GM18502 (cell line): ENCODE results near the gene APIP.

Source experiments
- ATAC-seq: cut with Tn5 transposase; IDR thresholded peaks from one replicate; pipeline ENCODE4 v1.9.1; 2021; ENCODE audit warnings: mild to moderate bottlenecking; ENCODE audit not compliant: unreplicated experiment, poor library complexity

APIP gene

DNA sequence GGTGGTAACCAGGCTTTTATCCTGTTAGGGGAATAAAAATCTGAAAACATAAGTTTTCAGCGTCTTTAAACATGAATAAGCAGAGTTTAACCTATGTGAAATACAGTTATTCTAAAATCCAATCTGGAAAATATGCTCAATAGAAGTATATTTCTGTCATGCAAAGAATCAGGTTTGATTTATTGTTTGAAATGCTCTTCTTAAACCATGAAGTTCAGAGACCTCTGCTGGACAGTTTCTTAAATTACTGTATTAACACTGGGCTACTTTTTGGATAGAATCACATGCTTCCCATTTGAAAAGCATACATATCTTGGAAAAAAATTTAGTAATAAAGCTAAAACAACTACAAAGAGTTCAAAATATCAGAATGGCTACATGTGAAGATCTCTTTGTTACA lies 25.4 kb downstream of the APIP start:
- ATAC-seq = no peak

DNA sequence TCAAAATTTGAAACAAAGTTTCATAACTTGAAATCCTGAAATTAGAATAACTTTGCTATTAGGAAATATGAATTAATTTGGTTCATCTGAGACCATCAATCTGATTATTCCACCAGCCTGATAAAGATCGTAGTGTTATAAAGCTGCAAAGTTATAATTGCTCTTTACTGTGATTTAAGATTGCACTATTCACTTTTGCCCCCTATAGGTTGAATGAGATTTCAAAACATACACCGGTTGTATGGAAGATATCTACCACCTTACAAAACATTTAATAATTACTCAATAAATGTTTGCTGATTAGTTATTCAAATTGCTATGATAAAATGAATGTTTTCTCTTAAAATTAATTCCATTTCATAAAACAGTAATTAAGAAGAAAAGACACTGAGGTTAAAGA lies 26.1 kb downstream of the APIP start:
- no peak for ATAC-seq

GRCh38 chr11:34887260-34887659 lies 28.9 kb downstream of the APIP start:
- ATAC-seq = no peak

GRCh38 chr11:34886609-34887008 lies 29.6 kb downstream of the APIP start:
- no peak for ATAC-seq

GRCh38 chr11:34881900-34882299 lies 34.3 kb downstream of the APIP start:
- ATAC-seq = no peak

- ATAC-seq = no peak
Observed at GRCh38 chr11:34877375-34877975, 38.7 kb downstream of the APIP start.

- ATAC-seq = no peak
Observed at GRCh38 chr11:34874202-34874601, 42.0 kb downstream of the APIP start.

GRCh38 chr11:34870548-34871196 lies 45.5 kb downstream of the APIP start:
- ATAC-seq = no peak

DNA sequence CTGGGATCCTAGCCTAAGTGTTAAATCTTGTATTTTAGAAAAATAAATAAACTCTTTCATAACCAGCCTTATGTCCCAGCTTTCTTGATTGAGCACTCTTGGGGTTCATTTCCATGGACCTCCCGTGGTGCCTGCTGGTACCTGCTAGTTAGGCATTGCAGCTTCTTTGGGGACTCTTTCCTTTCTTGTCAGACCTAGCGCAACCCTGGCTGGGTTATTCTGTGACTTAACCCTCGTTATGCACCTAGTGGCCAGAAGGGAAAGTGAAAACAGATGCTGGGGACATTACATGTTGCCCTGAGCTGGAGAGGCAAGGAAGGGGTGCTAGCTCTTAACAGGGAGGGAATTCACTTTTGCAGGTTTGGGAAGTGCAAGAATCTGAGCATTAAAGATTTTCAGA lies 46.8 kb downstream of the APIP start:
- no peak for ATAC-seq

DNA sequence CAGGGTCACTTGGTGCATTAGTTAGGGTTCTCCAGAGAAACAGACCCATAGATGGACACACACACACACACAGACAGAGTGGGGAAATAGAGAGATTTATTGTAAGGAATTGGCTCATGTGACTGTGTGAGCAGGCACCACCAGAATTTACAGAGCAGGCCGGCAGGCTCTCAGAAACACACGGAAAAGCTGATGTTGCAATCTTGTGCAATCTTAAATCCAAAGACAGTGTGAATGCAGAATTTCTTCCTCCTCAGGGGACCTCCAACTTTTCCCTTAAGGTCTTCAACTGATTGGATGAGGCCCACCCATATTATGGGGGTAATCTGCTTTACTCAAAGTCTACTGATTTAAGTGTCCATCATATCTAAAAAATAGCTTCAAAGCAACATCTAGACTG lies 49.8 kb downstream of the APIP start:
- no peak for ATAC-seq

DNA sequence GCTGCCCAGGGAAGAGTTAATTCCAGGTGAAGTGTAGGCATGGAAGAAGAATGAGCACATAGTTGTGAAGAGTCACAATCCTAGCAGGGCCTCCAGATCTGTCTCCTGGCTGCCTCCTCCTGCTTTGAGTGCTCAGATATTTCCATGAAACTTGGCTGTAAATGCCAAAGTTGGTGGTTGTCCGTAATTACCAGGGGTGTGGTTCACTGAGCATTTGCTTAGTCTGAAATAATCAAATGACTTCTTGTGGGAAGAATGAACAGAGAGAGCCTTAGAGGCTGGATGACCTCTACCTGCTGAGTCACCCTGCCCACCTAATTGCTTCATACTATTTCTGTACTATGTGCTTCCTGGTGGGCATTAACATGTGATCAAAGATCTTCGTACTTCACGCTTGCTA lies 50.9 kb downstream of the APIP start:
- ATAC-seq = no peak

DNA sequence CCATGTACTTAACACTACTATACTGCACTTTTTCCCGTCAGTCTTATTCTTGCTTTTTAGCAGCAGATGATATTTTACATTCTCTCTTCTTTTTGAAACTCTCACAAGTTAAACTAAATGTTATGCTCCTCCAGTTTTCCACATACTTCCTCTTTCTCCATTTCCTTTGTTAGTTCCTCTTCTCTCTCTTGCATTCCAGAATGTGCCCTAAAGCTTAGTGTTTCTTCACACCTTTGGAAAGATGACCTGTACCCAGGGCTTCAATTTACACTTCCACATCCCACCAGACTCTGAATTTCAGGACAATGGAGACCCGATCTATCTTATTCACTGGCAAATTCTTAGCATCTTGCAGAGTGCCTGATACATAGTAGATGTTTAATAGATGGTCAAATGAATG lies 51.8 kb downstream of the APIP start:
- ATAC-seq = no peak

DNA sequence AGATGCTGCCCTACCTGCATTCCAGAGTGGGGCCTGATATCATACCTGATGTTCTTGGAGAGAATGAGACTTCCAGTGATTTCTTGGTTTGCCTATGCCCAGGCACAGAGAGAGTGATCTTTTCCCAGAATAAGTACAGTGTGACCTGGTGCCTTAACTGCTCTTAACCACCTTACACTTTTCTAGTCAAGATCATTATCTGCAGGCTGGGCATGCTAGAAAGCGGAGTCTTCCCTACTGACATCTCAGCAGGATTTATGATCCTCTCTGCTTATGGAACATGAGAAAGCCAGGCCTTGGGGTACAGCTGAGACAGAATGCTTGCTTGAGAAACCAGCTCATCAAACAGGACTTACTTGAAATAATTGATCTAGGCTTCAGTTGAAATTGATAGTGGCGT lies 53.1 kb downstream of the APIP start:
- ATAC-seq = no peak

GRCh38 chr11:34860518-34860917 lies 55.7 kb downstream of the APIP start:
- ATAC-seq = no peak

GRCh38 chr11:34860034-34860433 lies 56.1 kb downstream of the APIP start:
- ATAC-seq = no peak

DNA sequence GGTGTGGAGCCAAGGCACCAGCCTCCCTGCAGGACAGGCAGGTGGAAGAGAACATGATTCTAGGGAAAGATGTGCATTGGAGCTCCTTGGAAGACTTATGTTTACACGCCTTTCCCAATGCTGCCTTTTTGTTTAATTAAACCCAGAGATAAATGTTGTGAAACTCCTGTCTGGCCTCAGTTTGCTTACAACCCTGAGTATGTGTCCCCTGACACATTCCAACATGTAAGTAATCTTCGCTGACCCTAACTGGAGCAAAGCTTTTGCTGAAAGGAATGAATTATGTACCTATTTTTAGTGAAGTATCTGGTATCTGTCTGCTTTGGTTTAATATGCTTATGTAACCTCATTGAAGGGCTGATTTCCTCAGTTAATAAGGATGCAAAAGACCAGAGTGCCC lies 56.7 kb downstream of the APIP start:
- no peak for ATAC-seq

DNA sequence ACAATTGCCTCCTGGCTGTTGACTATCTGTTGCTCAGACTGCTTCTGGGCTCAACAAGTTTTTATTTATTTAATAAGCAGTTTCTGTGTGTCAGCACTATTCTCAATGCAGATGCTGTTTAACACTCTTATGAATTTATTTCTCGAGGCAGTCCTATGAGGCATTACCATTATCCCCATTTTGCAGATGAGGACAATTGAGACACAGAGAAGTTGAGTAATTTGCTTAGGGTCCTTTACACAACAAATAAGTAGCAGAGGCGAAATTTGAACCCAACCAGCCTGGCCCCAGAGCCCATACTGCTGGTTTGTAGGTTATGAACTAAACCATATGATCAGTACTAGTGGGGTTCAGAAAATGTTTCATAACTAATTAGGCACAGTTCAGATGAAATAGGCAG lies 58.7 kb downstream of the APIP start:
- ATAC-seq = no peak

DNA sequence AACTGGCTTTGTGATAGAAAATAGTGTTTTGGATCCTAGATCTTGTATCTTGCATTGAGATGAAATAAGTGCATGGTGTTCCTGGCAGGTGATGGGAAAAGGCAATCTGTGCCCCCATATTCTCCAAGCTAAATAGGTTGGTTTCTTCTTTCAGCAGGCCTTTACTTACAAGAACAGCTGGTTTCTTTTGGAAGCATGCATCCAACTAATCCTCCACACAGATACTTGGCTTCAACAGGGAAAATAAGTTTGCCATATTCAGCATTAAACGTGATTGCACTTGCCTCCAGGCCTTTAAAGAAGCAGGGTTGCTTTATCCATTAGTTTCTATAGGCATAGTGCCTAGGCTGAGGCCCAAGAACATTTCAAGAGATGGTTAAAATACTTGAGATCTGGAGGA lies 59.9 kb downstream of the APIP start:
- no peak for ATAC-seq

DNA sequence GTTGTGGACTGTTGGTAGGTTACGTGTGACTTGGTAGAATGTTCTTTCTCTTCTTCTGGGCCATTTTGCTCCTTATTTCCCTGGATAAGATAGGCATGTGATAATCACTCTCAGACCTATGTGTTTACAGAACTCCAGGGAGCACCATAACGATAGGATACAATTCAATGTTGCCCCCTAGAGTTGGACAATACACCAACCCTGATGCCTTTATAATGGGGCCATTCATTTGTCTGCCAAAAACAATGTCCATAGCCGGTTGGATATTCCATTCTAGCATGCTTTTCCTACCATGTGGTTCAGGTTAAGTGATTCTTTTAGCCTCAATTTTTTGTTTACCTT lies 60.5 kb downstream of the APIP start:
- ATAC-seq = no peak

DNA sequence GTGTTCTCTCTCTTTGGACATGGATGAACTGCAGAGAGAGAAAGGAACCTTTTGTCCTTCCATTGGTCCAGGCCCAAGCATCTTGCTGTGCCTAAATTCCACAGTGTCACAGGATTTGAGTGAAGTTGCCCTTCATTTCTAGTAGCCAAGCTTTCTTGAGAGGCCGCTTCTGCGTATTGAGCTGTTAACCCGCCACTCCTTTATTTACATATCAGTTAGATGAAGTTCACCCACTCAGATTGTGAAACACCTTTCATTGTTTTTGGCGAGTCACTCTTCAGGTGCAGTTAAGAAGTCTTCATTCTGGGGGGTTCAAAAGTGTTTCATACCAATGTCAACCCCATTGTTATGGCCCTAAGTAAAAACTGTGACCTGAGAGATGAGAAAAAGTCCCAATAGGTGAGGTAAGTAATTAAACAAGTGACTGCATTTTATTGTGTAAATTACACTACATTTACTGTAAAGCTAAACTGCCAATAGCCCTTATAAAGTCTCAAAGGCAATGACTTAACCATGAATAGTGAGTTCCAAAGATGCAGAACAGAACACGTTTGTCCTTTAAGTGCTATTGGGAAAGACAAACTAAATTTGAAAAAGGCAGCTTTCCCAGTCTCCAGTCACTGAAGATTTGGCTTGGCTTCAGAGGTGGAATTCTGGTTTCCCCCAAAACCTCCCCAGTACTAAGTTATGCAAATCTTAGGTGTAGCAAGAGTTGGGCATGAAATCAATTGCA lies 61.0 kb downstream of the APIP start:
- no peak for ATAC-seq

- ATAC-seq = no peak
Observed at GRCh38 chr11:34851916-34852315, 64.3 kb downstream of the APIP start.

DNA sequence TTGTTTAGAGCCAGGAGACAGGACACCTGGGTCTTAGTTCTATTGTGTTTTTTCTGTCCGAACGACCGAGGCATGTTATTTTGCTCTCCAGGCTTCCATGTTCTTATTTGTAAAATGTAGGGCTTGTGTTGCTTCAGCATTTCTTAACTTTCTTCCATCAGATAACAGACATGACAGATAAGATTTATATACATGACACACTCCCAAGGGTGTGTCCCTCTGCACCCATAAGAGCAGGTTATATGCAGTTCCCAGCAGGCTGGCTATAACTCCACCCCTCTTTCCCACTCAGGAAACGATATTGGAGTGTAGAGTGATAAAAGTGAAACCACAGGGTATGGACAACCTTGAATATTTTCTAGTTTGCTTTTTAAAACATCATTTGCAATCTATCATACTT lies 65.8 kb downstream of the APIP start:
- ATAC-seq = no peak
